ENCODE results near the gene NDE1. TPM values are rescaled to one million over a fixed set of nuclear protein-coding genes. Genes with fewer than 3 reads are reported as not detected.

Gene NDE1
- total and polyA plus RNA-seq, 9 of the 15 experiments (the other 6 are each of a cell fraction or from before 2014, with no cell fraction given): 3.1 to 59.9 (median 30.0) TPM

GRCh38 chr16:15747937-15748336, 97.9 kb downstream of the NDE1 start:
- Histone ChIP-seq H3K79me2 (ENCODE audit: control insufficient read depth, insufficient read depth, low read length) (no peaks in the 10 kb centered on the region), H3K4me3 (no peak overlapping the region), H3K27ac (ENCODE audit: extremely low read depth, low read depth, low read length) (no peak overlapping the region), H3K4me2 (ENCODE audit: insufficient read depth, low read length) (no peak overlapping the region), H4K20me1 (replicated peaks; ENCODE audit: control insufficient read depth, insufficient read depth, low read length) (no peaks in the 10 kb centered on the region; the same call in 1 of the 2 replicates), H3K9me1 (ENCODE audit: control insufficient read depth, insufficient read depth, low read length) (no peaks in the 10 kb centered on the region), H3K9me3 (replicated peaks; ENCODE audit: control insufficient read depth, insufficient read depth, low read depth, low read length) (no peaks in the 10 kb centered on the region), H3K36me3 (ENCODE audit: control insufficient read depth, insufficient read depth, low read length) (no peaks in the 10 kb centered on the region), H2AFZ (ENCODE audit: low read depth, low read length) (no peak overlapping the region), H3K9ac (ENCODE audit: insufficient read depth in 1 of 2, low read depth in 2 of 2, low read length in 2 of 2) (no peak overlapping the region), H3K4me1 (replicated peaks in 1 of 2; ENCODE audit: control insufficient read depth in 2 of 2, insufficient read depth in 2 of 2, low read length in 2 of 2) (peaks cover 0 to 4% of the 10 kb centered on the region in 2 experiments; a peak in 2 of 5 replicates), H3K27me3 (ENCODE audit: control insufficient read depth in 2 of 2, insufficient read depth in 2 of 2, low read length in 2 of 2) (peaks cover 13 to 43% of the 10 kb centered on the region in 2 experiments; a peak in 4 of 5 replicates)
- in situ Hi-C loops (cut with MboI): no loop called here
- 5% methylated on average over 14 of the region's 14 CpGs for WGBS (ENCODE audit: insufficient coverage, low coverage, missing lambda C conversion rate)
- ATAC-seq (no peak), FAIRE-seq (no peak), DNase-seq (ENCODE audit: extremely low read depth in 1 of 4, low spot score in 3 of 4) (no peak)
- CTCF ChIA-PET (ENCODE audit: low intra/inter-chr PET ratio): no interaction called here
- intact Hi-C loops (cut with micrococcal nuclease): no loop called here
- no TSS peak for BruUV-seq (replicated peaks)
- POLR2A ChIA-PET: no interaction called here
- no peak for TF ChIP-seq CGGBP1 (CRISPR knock-in tag; IDR thresholded peaks at IDR 0.05)
- no peak for TF ChIP-seq ZNF217 (CRISPR knock-in tag; IDR thresholded peaks at IDR 0.05)
- TF ChIP-seq TRIM24 (IDR thresholded peaks at IDR 0.05): no peak
- no peak for TF ChIP-seq STAG1 (CRISPR knock-in tag; IDR thresholded peaks at IDR 0.05; ENCODE audit: borderline replicate concordance)
- TF ChIP-seq THAP7 (CRISPR knock-in tag; IDR thresholded peaks at IDR 0.05): no peak
- no peak for TF ChIP-seq HSF4 (CRISPR knock-in tag; IDR thresholded peaks at IDR 0.05; ENCODE audit: borderline replicate concordance)
- TF ChIP-seq BRF2 (IDR thresholded peaks at IDR 0.05; ENCODE audit: borderline replicate concordance, insufficient read depth, insufficient read length): no peak
- TF ChIP-seq CBX5 (IDR thresholded peaks at IDR 0.05; ENCODE audit: borderline replicate concordance, low read depth): no peak
- no peak for TF ChIP-seq EWSR1 (IDR thresholded peaks at IDR 0.05; ENCODE audit: borderline replicate concordance, low read depth, partially characterized antibody)
- no peak for TF ChIP-seq MGA (IDR thresholded peaks at IDR 0.05)
